NCI-H1417 (cell line): Measurements from ENCODE around the gene CSF2RB.

Experiments used
- DNase-seq, 3 experiments: peaks; one replicate each; lab custom pipeline; 2025; lab: John Stamatoyannopoulos, UW

Gene CSF2RB

DNA sequence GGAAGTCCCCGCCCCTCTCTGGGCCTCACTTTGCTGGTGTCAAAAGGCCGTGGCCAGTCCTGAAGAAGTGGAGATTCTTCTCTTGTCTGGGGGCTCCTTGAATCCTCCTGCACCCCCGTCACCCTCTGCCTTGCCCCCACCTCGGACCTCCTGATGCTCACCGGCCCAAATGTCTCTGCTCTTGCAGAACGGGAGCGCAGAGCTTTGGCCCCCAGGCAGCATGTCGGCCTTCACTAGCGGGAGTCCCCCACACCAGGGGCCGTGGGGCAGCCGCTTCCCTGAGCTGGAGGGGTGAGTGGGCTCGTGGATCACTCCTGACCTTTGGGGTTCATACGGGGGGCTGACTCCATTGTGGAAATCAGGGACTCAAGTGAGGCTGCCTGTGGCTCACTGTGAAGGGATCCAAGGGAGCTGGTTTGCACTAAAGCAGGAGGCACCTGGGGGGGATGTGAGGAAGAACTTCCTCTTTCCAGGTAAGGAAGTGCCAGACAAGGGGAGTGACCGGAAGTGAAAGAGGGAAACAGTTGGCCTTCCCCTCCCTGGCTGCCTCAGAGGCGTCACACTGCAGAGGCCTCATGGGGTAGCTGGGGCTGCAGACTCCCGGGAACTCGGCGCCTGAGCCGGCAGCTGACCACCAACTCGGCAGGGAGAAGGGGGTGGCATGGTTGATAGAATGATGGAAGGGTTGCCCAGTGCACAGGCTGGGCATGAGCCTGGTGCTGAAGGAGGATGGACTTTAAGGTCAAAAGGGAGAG, 23.1 kb downstream of the CSF2RB start:
- no peak for DNase-seq

DNA sequence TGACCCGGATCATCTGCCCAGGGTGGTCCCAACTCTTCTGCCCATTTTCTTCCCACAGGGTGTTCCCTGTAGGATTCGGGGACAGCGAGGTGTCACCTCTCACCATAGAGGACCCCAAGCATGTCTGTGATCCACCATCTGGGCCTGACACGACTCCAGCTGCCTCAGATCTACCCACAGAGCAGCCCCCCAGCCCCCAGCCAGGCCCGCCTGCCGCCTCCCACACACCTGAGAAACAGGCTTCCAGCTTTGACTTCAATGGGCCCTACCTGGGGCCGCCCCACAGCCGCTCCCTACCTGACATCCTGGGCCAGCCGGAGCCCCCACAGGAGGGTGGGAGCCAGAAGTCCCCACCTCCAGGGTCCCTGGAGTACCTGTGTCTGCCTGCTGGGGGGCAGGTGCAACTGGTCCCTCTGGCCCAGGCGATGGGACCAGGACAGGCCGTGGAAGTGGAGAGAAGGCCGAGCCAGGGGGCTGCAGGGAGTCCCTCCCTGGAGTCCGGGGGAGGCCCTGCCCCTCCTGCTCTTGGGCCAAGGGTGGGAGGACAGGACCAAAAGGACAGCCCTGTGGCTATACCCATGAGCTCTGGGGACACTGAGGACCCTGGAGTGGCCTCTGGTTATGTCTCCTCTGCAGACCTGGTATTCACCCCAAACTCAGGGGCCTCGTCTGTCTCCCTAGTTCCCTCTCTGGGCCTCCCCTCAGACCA, 24.0 kb downstream of the CSF2RB start:
- DNase-seq = no peak

DNA sequence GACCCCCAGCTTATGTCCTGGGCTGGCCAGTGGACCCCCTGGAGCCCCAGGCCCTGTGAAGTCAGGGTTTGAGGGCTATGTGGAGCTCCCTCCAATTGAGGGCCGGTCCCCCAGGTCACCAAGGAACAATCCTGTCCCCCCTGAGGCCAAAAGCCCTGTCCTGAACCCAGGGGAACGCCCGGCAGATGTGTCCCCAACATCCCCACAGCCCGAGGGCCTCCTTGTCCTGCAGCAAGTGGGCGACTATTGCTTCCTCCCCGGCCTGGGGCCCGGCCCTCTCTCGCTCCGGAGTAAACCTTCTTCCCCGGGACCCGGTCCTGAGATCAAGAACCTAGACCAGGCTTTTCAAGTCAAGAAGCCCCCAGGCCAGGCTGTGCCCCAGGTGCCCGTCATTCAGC, 24.6 kb downstream of the CSF2RB start:
- no peak for DNase-seq

DNA sequence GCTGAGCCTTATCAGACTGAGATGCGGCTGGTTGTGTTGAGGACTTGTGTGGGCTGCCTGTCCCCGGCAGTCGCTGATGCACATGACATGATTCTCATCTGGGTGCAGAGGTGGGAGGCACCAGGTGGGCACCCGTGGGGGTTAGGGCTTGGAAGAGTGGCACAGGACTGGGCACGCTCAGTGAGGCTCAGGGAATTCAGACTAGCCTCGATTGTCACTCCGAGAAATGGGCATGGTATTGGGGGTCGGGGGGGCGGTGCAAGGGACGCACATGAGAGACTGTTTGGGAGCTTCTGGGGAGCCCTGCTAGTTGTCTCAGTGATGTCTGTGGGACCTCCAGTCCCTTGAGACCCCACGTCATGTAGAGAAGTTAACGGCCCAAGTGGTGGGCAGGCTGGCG, 25.5 kb downstream of the CSF2RB start:
- DNase-seq = no peak

DNA sequence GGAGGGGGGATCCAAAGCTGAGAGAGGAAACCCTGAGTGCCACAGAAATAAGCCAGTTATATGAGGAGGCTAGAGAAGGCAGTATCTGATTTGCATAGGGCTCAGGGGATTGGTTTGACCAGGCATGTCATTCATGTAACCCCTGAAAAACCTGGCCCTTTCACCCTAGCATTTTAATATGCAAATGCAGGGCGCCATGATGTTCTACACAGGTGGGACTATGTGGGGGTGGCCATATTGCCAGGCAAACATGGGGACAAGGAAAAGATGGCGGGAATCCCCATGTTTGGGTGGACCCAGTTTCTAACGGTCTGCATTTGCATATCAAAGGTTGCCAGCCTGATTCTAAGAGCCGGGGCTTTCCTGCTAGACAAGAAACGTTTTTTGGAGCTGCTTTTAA, 27.2 kb downstream of the CSF2RB start:
- DNase-seq = no peak

DNA sequence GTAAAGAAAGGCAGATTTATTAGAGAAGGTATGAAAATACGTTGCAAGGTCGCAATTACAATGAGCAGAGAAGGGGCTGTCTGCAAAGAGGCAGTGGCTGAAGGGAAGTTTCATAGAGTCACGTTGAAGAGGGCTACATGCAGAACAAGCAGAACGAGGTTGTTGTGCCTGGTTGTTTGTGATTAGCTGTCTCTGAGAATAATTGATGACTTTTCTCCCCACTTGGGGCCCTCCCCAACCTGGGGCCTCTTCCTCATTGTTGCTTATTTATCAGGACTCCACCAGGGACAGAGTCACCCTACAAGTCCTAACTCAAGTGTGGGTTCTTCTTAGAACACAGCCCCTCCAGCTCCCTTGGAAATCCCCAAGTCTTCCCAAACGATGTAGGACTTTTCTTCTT, 29.1 kb downstream of the CSF2RB start:
- DNase-seq = no peak

DNA sequence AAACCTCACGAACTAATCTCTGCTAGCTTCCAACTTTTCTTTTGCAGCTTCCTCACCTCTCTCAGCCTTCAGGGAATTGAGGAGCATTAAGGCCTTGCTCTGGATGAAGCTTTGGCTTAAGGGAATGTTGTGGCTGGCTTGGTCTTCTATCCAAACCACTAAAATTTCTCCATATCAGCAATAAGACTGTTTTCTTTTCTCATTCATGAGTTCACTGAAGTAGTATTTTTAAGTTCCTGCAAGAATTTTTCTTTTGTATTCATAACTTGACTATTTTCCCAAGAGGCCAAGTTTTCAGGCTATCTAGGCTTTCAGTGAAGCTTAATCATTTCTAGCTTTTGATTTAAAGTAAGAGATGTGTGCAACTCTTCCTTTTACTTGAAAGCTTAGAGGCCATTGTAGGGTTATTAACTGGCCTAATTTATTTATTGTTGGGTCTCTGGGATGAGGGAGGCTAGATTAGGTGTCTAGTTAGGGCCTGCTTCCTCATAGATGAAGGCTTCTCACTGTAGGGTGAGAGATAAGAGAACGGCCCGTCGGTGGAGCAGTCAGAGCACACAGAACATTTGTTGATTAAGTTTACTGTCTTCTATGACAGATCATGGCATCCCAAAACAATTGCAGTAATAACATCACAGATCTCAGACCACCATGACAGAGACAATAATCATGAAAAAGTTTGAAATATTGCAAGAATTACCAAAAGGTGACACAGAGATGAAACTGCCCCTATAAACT, 33.2 kb downstream of the CSF2RB start:
- no peak for DNase-seq

DNA sequence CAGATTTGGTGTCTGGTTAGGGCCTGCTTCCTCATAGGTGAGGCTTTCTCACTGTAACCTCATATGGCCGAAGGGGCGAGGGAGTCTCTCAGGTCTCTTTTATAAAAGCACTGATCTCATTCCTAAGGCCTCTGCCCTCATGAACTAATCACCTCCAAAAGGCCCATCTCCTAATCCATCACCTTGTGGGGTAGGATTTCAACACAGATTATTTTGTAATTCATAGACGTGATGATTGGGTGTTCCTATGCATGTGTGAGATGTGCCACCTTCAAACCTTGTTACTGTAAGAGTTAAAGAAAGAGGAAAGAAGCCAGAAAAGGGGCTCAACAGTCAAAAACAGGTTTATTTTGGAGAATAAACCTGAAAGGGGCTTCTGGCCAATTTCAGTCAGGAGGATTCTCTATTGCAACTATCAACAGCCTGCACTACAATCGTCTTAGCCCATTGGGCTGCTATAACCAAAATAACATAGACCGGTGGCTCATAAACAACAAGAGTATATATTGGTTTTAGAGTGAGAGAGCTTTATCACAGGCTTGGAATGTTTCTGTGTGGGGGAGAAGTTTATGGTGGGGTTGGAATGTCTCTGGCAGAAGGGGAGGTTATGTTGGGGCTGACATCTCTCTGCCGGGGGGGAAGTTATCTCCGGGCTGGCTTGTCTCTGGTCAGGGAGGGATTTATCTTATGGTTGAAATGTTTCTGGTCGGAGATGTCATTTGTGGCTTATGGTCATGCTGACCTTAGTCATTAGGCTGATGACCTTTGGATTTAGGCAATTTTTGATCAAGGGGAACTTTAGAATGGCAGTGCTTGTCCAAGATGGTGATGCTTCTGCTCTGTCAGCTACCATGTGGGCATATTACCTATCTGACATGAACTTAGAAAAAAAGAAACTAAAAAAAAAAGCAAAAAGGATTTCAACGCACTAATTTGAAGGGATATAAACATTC, 35.1 kb downstream of the CSF2RB start:
- DNase-seq = no peak

DNA sequence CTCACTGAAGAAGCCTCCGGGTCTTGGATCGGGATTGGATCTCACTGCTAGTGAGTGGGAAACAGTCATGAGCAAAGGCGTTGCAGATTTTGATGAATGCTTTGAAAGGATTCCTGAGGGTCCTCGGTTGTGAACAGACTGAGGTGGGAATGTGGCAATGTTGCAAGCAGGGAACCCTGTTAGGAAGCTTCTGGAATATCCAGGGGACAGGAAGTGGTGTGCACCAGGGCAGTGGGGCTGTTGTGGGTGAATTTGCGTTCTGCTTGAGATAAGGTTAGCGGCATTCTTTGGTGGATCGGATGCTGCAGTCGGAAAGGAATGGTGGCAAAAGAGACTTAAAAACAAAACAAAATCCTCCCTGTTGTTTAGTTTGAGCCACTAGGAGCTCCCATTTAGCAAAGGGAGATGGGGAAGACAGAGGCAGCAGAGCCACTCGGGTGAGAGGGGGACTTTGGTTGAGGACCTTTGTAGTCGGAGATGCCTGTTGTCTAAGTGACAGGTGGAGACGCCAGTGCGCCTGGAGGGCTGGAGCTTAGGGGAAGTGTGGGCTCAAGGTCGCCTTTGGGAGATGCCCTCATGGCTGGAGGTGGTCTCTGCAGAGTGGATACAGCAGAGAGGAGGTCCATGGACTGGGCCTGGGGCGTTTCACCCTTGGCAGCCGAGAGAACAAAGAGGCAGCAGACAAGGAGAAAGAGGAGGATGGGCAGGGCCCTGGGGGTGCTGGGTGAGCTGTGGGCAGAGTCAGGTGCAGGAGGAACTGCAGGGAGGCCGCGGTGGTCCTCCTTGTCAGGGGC, 37.6 kb downstream of the CSF2RB start:
- no peak for DNase-seq

DNA sequence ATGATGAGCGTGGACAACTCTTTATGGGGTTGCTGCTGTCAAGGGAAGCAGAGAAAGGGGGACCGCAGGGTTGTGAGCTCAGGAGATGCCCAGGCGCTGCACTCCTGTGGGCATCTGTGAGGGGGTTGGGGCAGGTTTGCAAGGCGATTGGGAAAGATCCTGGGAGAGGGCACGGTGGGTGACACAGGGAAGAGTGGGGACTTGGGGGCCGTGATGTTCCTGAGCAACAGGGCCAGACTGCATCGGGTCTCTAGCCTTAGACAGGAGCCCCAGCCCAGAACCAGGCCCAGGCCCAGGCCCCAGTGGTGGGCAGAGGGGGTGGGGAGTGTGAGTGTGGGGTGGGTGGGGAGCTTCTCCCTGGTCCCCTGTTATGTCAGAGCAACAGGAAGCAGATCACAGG, 38.3 kb downstream of the CSF2RB start:
- DNase-seq = no peak

DNA sequence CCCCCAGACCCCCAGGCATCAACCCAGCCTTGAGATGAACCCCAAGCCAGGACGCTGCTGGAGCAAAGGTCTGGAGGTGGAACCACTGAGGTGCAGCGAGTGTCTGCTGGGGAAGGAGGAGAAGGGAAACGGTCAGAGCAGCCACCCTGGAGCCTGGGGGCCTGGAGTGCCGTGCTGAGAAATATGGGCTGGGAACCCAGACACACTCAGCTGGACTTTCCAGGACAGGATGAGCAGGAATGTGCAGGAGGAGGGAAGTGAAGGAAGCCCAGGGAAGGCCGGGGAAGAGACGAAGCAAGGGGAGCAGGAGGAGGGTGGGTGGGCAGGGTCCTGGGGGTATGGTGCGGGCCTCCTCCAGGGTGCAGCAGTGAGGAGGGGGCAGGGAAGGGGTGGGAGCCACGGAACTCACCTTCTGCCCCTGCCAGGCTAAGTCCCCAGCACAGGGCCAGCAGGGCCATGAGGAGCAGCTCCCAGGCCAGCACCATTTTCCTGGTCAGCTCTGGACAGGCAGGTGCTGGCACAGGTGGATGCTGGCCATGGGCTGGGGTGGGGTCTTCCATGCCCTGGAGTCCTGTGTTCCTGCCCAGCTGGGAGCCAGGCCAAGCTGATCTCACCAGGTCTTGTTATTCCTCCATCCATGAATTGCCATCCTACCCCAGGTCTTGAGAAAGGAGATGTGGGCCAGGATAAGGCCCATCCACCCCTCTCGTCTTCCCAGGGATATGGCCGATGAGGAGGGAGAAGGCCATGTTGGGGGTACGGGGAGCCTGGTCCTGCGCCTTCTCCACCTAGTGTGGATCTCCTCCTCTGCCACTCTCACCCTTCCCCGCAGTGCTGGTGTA, 40.0 kb downstream of the CSF2RB start:
- no peak for DNase-seq

DNA sequence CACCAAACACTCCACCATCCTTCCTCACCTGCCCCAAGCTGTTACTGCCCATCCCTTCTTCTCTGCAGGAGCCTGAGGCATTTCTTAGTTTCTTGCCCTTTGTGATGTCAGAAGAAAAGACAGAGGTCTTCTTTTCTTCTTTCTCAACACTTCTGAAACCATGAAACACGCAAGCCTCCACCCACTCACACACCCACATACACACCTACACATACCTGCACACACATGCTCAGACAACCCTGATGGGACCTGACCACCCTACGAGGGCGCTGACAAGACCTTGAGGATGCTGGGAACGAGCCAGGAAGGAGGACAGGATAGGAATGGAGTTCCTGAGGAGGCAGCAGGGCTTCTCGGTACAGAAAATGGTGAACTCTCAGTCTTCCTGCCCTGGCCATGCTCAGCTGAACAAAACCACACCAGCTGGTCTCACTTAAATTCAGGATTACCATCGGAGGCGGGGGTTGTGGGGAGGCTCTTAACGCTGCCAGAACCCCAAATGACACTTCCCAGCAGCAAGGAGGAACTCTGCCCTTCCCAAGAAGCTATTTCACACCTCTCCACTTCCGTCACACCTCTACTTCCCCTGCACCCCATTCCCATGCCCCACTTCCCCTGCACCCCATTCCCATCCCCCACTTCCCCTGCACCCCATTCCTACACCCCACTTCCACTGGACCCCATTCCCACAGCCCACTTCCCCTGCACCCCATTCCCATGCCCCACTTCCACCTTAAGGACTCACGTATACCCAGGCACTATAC, 41.0 kb downstream of the CSF2RB start:
- no peak for DNase-seq

DNA sequence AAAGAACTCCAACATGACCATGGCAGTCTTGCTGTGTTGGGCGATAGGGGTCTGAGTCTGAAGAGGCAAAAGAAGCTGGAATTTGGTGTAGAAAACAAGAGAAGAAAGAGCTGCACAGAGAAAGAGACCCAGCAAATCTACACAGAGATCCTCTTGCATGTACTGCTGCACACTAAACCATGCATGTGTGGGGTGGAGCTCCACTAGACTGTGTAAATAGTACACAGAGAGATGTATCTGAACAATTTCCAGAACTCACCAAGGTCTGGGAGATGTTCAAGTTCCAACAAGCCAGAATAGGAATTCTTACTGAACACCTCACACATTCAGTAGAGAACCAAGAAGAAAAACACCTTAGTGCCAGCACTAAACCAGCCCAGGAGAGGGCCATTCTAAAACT, 42.3 kb downstream of the CSF2RB start:
- no peak for DNase-seq

DNA sequence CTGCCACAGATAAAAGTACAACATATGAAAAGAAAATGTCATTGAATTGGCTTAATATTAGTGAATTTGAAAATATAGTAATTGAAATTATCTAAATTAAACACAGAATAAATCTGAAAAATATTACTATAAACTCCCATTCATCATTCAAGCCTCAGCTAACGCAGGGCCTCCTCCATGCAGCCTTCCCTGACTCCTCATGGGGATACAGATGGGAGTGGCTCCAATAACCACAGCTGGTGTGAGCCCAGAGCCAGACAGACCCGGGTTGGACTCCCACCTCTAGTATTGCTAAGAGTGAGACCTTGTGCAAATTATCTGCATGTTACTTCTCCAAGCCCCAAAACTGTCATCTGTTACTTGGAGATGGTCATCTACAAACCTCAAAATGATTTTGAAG, 44.9 kb downstream of the CSF2RB start:
- DNase-seq = no peak

DNA sequence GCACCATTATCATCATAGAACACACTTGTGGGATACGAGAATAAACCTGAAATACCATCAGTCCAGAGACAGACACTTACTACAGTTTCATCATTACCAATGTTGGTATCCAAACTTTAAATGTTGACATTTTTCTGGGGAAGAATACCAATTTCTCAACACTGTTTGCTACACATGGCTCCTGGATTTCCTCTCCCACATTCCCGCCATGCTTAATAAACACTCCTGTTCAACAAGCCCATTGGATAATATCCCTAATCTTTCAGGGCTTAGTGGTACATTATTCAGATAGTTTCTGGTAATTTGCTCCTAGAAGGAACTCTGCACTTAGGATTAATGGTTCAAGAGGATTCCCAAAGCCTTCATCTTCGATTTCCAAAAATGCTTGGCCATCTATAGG, 48.2 kb downstream of the CSF2RB start:
- no peak for DNase-seq

DNA sequence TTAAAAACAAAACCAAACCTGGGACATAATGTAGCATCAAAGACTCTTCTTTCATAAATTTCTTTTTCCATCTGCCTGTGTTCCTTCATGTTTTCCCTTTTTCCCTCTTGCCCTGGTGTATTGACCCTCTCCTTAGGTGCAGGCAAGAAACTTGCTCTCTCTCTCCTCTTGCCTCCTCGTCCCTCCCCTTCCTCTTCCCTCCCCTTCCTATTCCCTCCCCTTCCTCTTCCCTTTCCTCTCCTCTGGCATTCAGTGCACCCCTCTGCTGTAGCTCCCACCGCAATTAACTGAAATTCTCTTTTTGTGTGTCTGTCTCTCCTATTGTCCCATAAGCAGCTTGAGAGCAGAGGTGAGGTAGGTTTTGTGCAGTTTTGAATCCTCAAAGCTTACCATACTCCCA, 49.9 kb downstream of the CSF2RB start:
- DNase-seq = no peak

DNA sequence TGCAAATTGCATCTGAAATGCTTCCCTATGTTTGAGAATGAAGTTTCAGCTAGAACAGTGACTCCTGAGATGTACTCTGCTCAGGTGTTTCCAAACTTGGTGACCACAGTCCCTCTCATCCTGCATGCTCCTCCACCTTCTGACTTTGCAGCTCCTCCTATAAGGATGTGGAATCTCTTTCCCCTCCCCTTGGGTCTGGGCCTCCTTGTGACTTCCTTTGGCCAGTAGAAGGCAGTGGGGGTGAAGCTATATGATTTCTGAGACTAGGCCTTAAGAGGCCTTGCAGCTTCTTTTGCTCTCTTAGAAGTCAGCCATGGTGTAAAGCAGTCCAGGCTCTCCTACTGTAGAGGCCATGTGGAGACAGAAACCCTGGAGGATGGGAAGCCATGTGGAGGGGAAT, 50.7 kb downstream of the CSF2RB start:
- DNase-seq = no peak

DNA sequence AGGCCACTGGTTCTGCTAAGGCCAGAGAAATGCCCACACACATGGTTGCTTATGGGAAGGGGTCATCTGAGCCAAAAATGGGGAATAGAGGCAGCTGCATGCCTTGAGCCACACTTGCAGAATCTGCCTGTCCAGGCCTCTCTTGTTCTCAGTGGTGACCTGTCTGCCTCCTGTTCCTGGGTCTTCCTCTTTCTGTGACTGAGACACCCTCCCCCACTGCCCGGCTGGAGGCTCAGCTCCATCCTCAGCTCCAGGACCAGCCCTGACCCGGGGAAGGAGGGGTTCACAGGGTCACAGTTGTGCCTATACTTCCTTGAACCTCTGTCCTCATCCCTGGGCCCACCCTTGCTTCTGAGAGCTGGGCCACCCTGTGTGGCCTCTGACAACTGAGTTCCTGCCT, 52.3 kb downstream of the CSF2RB start:
- DNase-seq = no peak

DNA sequence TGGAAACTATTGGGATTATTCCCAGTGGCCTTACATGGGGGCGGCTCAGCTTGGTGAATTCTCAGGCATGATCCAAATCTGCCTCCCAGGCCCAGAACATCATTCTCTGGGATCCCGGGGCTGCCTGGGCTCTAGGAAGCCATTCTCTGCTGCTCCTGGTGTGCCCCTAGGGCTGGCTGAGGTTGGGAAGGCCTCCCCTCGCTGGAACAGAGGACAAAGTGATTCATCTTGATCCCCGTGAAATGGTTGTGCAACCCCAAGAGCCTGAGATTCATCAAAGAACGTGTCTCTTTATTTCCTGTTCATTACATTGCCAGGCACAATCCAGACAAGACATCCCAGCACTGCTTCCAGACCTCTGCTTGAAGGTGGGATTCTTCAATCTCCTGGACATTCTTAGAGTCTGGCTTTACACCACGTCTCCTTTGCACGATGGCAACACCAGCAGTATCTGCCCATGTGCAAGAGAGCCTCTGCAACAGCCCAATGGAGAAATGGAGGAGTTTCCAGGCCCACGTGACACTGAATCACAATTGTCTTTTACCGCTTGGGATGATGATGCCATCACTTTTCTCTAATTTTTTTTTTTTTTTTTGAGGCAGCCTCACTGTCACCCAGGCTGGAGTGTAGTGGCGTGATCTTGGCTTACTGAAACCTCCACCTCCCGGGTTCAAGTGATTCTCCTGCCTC, 53.6 kb downstream of the CSF2RB start:
- DNase-seq = no peak
